Measurements from ENCODE around the gene PRMT5.
A peak's percentile ranks its signal among the peaks of the same experiment; 100 is the strongest.
"Not testable (repeated sequence)": the region's sequence is repeated elsewhere in the genome, so short reads cannot be mapped to it uniquely, and the experiment has no call there.

The PRMT5 gene

DNA sequence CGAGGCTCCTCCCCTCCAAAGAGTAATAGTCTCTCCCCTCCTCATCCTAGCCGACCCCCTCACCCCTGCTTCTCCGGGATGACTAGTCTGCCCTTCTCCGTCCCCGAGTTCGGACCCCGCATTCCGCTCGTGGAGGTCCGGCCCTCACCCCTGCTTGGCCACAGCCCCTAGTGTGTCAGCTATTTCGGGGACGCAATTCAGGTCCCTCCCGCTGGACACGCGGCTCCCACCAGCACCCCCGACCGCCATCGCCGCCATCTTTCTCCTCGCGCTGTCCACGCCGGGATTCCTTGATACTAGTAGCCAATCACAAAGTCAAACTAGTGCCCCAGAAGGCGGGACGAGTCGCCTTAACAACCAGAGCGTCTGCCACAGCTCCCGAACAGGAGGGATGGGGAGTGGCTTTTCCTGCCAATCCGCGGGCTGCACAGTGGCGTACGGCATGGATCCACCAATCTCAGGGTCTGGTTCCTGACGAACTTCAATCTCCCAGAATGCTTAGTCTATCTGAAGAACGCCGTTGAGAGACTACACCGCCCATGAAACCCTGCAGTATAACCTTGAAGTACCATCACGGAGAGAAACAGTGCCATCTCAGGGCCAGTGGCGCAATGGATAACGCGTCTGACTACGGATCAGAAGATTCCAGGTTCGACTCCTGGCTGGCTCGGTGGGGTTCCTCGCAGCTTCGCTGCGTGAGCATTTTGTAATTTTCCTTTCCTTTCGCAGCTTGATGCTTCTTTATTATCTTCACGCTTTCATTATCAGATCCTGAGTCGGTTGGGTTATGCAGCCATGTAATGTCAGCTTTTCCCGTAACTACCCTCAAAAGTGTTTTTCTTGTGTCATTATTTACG is at the start of gene PRMT5:
Gene PRMT5 (minus strand): TSS at position 273 of the 857 bp plus-strand sequence. CDS start 15 bp downstream, at position 258.
- DNase-seq (ENCODE audit: low read depth in 3 of 3, low spot score in 1 of 3), result peak; percentile 96 to 99 (median 97)

DNA sequence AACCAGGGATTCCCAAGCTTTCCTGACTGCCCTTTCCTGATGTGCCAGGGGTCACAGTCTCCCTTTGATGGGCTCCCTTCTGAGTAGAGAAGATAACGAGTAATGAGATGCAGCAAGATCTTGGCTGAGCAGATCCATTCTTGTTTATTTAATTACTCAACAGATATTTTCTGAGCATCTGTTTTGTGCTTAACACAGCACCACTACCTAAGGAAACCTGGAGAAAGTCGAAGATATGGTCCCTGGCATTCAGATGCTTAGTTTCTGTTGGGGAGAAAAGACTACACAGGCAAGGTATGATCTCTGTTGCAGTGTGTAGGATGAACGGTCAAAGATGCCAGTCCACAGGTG is 49.3 kb upstream of the PRMT5 start:
- no peak for DNase-seq (ENCODE audit: low read depth in 3 of 3, low spot score in 1 of 3)

DNA sequence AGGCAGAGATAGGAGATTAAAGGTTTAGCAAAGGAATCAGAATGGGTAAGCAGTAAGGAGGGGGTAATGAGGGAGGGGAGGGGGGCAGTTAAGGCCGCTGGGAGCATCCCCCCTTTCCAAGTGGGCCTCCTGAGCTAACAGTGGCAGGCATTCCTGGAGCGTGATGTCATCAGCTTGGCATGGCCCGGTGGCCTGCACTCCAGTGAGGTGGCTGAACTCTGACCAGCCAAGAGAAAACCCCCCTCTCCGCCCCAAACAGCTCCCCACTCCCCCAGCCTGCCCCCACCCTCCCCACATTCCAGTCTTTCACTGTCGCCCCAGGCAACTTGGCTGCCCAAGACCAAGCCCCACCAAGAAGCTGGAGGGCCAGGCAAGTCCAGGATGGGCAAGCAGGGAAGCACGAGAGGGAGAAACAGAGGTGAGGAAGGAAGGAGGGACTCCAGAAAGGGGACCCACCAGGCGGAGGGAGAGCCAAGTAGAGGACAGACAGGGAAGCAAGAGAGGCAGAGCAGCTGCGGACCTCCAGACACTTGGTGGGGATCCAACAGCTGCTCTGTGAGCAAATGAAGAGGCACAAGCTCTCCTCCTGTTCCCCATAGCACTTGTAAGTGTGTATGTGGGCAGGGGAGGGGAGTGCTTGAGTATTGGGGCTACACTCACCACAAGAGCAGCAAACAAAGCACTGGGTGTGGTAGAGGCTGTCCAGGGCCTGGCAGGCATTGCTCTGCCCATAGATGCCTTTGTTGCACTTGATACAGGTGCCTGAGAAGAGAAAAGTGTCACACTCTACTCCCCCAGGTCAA is 48.7 kb upstream of the PRMT5 start:
- DNase-seq (ENCODE audit: low read depth in 3 of 3, low spot score in 1 of 3), result no peak

DNA sequence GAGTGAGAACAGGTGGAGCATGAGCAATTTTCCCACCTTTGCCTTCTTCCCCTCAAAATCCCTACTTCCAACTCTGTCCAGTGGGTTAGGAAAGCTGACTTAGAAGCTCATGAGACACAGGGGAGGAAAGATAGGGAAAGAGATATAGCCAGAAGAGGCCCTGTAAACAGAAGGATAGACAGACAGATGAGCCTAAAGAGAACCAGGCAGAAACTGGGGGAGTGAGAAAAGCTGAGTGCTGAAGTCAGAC is 48.2 kb upstream of the PRMT5 start:
- DNase-seq (ENCODE audit: low read depth in 3 of 3, low spot score in 1 of 3), result no peak

DNA sequence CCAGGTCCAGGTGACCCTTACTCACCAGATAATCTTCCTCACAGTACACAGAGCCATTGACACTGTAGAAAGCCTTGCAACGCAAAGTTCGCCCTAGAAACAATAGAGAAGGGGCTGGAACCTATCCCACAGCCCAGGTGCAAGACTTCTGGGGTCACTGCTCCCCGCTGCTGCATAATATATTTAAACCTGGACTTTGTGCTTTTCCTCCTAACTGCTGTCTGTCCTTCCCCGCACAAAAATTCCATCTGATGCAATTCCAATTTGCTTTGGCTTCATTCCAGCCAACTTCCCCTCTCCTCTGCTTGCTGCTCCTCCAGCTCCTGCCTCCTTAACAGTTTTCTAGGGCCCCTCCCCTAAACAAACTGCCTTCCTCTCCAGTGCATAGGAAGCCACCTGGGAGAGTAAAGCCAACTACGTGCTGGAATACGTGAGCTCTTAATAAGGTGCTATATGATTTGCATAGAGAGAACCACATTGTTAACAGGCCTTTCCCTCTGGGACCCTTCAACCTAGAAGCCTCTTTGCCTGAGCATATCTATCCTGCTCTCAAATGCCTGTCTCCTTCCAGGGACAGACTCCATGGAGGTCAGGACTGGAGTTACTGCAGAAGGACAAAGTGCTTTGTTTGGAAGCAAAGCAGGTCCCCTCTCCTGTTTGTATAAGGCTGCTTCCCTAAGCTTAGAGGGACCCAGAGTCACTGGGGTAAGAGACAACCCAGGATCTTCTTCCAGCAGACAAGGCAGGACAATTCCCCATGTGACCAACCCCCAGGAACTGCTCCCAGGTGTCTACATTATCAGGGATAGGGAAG is 47.7 kb upstream of the PRMT5 start:
- no peak for DNase-seq (ENCODE audit: low read depth in 3 of 3, low spot score in 1 of 3)

DNA sequence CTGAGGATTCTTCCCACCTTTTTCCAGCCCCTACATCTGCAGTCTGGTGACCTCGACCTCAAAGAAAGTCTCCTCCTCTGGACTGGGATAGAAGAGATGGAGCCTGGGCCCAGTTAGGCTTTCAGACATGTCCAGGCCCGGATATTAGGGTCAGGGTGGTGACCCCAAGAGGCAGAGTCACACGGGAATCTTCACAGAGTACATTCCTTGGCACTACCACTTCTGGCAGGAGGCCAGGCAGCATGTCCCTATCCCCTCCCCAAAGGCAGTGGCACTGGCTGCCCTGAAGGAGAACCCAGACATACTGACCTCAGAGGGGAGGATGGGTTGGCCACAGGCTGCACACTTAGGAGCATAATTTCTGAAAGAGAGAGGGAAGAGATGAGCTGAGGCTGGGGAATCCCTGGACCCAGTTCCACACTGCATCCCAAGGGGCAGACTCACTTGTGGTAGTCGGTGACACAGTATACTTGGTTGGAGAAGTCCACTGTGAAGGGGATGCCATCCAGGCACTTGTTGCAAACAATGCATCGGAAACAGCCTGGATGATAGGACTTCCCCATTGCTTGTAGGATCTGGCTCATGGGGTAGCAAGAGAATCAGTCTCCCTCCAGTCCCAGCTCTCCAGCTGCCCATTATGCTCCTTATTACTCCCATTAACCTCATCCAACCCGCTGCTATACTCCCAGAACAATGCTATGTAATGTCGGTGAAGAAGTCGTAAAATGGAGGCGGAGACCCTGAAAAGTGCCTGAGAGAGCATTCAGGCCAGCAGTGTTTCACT is 45.5 kb upstream of the PRMT5 start:
- DNase-seq (ENCODE audit: low read depth in 3 of 3, low spot score in 1 of 3), result no peak

DNA sequence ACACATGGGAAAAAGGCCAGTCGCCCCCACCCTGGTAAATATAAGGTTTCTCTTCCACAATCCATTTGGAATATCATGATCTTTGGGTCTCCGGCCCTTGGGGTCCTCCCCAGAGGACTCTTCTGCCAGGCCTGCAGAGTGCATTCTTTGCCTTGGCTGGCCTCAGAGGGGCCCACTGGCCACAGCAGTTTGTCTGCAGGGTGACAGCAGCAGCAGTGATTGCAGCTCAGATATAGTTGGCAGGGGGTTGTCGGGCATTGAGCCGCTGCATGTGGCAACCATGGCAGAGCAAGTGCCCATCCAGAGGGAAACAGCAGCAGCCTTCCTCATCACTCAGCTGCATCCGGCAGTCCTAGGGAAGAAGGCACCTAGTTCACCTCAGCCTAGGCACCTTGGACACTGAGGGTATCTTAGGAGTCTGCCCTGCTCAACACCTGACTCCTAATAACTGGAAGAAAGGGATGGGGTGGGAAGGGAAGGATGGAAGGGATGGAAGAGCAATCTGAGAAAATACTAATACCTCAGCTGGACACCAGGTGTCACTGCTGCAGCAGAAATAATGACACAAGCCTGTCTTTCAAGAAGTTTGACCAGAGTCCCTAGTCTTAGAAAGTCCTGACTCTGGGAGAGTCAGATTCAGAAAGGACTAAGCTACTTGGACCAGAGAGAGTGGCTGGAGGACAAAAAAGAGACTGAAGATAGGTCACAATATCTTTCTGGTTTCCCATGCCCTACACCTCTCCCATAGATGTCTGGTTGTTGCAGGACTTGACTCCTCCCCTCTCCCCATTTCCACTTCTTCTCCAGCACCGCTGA is 44.2 kb upstream of the PRMT5 start:
- no peak for DNase-seq (ENCODE audit: low read depth in 3 of 3, low spot score in 1 of 3)

DNA sequence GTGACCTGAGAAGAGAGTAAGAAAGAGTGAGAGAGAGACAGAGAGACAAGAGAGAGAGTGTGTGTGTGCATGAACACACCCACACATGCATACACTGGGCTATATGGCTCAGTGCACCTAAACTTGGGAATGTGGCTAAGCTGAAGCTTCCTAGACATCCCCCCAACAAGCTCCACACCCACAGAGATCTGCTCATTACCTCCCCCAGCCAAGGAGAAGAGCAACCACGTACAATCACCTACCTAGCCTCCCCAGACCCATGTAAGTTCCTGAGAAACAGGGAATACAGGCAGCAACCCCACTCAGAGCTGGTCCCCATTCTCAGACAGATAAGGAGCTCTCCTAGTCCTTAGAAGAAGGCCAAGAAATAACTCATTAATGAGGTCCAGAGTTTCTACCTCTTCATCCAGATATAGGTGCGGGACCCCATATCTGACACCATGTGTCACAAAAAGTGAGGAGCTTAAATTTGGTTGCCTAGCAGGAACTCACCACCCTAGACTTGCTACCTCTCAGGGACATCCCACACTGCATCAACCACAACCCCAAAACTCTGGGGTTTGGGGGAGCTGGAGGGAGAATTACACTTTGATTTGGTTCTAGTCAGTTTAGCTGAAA is 43.2 kb upstream of the PRMT5 start:
- DNase-seq (ENCODE audit: low read depth in 3 of 3, low spot score in 1 of 3), result no peak

DNA sequence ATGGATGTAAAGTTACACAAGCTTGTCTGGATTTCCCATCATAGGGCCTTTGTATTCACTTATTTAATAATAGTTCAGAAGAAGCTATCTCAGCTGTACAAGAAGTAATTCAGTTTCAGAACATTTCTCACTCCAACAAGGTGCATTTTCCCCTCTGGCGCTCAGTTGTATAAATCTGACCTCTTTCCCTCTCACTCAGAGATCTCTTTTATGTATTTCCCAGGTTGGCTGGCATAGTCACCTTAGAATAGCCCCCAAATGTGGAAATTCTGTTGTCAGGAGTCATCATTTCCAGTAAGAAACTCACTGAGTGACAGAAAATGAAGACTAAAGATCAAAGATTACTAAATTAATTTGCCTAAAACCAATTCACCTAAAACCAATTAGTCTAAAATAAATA is 42.0 kb upstream of the PRMT5 start:
- no peak for DNase-seq (ENCODE audit: low read depth in 3 of 3, low spot score in 1 of 3)

DNA sequence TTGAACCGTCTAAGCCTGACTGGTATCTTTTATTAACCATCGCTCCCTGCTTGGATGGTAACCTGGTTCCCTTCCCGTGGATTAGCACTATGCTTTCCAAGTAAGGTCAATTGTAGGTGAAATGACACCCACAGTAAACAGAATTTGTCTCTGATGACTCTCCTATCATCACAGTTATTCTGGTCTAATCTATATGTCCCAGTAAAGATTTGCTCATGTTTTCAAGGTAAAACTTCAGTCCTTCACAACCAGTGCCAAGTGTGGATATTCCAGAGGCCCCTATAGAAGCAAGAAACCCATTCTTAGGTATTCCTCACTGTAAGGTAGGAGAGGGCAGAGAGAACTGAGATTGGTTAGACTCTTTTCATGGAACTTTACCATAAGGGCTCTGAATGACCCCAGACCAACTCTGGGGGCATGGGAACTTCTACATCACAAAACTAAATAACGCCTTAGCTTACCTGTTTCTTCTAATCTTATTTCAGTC is 37.6 kb upstream of the PRMT5 start:
- DNase-seq (ENCODE audit: low read depth in 3 of 3, low spot score in 1 of 3), result no peak

DNA sequence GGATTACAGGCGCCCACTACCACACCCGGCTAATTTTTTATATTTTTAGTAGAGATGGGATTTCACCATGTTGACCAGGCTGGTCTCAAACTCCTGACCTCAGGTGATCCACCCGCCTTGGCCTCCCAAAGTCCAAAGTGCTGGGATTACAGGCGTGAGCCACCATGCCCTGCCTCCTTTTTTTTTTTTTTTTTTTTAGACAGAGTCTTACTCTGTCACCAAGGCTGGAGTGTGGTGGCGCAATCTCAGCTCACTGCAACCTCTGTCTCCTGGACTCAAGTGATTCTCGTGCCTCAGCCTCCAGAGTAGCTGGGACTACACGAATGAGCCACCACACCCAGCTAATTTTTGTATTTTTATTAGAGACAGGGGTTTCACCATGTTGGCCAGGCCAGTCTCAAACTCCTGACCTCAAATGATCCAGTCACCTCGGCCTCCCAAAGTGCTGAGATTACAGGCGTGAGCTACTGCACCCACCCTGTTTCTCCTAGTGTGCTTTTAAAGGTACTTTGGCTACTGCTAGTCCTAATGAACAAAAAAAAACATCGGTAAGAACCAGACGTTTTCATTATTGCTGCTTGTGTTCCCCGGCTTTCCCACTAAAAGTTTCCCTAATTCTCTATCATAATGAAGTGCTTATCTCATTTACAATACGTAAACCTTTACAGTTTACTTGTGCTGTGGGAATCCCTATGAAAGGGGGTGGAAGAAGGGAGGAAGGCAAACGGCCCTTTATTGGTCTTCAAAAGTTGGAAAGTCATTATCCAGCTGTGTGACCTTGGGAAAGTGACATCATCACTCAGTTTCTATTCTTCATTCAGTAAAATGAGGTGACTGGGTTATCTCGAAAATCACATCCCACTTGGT is 37.0 kb upstream of the PRMT5 start:
- DNase-seq (ENCODE audit: low read depth in 3 of 3, low spot score in 1 of 3), result not testable (repeated sequence)

DNA sequence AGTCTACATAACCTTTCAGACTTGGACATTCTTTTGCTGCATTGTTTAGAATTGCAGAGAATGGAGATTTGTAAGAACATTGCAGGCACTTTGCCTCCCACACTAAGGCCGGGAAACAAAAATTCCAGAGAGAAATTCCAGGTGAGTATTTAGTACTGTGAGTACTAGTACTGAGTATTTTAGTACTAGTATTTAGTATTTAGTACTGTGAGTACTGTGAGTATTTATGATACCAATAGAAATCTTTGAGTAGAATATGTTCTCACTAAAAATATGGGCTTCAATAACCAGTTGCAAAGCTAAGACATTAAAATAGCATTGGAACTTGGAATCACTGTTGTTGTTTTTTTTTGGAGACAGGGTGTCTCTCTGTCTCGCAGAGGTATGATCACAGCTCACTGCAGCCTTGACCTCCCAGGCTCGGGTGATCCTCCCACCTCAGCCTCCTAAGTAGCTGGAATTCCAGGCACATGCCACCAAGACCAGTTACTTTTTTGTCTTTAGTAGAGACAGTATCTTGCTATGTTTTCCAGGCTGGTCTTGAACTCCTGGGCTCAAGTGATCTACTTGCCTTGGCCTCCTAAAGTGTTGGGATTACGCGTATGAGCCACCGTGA is 33.0 kb upstream of the PRMT5 start:
- DNase-seq (ENCODE audit: low read depth in 3 of 3, low spot score in 1 of 3), result no peak

DNA sequence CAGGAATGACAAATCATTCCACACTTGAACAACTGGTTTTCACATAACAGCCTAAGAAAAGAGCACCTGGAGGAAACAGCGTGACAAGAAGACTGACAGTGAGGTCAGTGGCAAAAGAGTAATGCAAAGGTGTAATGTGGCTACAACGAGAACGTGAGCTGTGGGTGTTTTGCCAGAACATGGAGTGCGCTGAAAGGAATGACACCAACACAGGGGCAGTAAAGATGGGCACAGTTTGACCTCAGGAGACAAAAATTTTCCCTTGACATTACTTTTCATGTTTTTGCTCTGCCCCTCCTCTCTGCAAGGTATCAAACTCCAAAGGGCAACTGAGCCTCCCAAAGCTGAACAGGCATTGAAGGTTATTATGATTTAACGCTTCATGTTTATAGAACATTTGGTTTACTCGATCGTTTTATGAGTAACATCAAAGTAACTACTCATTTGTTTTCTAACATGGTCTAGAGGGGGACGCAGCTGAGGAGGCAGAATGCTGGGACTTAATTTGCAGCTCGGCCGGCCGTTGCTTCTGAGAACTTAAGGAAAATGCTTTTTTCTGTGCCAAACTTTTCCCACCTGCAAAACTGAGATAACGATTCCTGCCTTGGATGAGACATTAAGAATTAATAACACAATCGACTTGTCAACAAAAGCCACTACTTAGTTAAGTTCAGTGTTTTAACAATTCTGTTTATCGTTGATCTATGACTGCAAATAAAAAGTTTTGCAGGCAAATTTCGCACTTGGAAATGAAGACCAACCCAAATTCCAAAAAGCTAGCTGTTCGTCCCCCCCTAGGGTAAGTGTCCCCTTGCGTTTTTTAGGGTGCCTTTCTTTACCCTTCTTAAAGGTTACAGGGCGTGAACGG is 26.8 kb upstream of the PRMT5 start:
- no peak for DNase-seq (ENCODE audit: low read depth in 3 of 3, low spot score in 1 of 3)

DNA sequence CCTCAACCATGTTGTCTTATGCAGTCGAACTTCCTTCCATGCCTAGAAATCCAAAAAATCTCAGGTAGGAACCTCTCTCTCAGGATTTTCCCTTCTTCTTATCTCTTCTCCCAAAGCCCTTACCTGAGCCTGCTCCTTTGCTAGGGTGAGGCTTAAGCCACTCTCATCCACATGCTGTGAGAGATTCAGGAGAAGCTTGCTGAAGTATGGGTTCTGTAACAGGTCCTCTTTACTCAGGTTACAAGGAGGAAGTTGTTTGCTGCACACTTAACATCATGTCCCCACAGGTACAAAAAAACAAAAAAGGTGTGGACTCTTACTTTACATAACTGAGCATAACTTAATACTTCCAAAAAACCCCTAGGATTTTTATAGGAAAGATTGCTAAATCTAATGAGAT is 23.2 kb upstream of the PRMT5 start:
- no peak for DNase-seq (ENCODE audit: low read depth in 3 of 3, low spot score in 1 of 3)

DNA sequence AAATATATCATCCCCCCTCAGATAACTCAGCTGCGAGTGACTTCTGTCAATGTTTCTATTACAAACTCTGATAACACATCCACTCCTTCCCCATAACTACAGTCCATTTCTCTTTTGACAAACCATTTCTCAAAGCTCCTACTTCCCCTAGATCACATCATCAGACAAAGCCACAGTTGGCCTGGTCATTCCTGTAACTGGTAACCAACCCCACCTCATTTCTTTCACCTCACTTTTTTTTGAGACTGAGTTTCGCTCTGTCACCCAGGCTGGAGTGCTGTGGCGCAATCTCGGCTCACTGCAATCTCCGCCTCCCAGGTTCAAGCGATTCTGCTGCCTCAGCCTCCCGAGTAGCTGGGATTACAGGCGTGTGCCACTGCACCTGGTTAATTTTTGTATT is 22.6 kb upstream of the PRMT5 start:
- not testable (repeated sequence) for DNase-seq (ENCODE audit: low read depth in 3 of 3, low spot score in 1 of 3)

DNA sequence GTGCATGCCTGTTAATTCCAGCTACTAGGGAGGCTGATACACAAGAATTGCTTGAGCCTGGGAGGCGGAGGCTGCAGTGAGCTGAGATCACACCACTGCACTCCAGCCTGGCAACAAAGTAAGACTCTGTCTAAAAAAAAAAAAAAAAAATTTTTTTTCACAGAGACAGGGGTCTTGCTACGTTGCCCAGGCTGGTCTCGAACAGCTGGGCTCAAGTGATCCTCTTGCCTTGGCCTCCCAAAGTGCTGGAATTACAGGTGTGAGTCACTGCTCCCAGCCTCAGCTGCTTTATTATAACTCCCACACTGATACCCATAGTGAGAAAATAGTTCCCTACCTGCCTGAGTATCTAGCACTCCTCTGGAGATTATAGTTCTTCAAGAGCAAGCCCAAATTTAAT is 16.5 kb upstream of the PRMT5 start:
- no peak for DNase-seq (ENCODE audit: low read depth in 3 of 3, low spot score in 1 of 3)

DNA sequence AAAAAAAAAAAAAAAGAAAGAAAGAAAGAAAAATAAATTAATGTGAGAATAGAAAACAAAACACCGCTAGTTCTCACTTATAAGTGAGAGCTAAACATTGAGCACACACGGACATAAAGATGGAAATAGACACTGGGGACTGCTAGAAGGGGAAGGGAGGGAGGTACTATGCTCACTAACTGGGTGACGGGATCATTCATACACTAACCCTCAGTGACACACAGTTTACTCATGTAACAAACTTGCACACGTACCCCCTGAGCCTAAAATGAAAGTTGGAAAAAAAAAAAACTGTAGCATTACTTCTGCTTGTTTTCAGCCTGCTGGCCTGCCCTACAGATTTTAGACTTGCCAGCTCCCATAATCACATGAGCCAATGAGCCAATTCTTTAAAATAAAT is 10.5 kb upstream of the PRMT5 start:
- no peak for DNase-seq (ENCODE audit: low read depth in 3 of 3, low spot score in 1 of 3)

Data from stimulated activated CD4-positive, alpha-beta T cell treated with anti-CD3 and anti-CD28 coated beads, TNF-alpha, amount 100 ng/mL, for 1 hour (primary cell).